NCI-H524 (cell line): Measurements from ENCODE around the gene SYT7.

Source experiments
- DNase-seq, 2 experiments: peaks; one replicate each; lab custom pipeline; 2025; lab: John Stamatoyannopoulos, UW

Gene SYT7

GRCh38 chr11:61553373-61554171 is 27.3 kb downstream of the SYT7 start:
- DNase-seq: peak; percentile 69 to 80

DNA sequence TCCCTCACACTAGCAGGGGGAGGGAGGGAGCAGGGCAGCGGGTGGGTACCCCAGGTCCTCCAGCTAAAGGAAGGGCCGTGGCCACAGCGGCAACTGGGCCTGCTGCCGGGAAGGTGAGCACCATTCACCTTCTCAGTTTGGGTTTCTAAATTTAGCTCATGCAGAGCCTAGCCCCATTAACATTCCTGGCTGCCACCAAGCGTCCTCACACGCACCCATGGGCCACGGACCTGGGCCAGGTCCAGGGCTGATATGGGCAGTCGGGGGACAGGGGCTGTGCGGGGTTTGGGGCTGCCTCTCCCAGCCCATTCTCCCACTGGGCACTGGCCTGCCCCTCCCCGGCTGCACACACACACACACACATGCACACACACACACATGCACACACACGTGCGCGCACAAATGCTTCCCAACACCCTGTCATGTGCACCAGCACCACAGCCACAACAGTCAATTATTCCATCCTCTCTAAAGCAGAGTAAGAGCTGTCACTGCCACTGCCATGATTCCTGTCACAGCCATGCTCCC is 28.7 kb downstream of the SYT7 start:
- DNase-seq: no peak

DNA sequence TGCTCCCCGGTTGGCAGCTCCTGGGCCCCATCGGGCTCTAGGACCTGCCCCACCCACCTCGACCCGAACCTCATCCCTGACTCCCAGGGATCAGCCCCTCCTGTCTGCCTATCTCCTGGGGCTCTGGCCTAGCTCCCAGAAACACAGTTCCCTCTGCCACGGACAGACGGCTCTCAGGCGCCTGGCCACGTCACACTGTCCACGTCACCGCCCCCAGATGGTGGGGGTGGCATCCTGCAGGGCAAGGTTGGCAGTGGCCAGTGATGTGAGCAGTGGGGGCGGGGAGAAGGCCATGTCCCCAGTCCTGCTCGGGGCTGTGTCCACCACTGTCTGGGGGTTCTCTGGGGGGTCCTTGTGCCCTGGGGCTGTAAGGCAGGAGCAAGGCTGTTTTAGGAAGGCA is 29.2 kb downstream of the SYT7 start:
- no peak for DNase-seq

DNA sequence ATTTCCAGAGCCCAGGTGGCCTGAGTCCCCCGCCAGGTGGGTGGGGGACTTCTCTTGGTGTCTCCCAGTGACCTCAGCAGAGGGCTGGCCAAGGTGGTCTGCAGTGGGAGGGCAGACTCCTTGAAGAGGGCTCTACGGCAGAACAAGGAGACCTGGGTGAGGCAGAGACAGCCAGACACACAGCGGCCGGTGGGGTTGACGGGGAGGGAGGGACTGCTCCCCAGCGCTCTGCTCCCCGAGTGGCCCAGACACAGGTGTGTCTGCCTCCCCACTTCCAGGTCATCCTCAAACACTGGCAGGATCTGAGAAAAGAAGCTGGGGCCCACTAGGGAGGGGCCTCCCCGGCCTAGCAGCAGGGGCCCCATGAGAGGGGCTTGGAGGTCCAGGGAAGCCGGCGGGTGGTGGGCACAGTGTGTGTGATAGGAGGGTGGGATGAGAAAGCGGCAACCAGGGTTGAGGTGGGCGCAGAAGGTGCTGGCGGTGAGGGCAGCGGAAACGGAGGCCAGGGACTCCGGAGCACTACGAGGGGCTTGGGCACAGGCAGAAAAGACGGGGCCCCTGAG is 30.1 kb downstream of the SYT7 start:
- no peak for DNase-seq

DNA sequence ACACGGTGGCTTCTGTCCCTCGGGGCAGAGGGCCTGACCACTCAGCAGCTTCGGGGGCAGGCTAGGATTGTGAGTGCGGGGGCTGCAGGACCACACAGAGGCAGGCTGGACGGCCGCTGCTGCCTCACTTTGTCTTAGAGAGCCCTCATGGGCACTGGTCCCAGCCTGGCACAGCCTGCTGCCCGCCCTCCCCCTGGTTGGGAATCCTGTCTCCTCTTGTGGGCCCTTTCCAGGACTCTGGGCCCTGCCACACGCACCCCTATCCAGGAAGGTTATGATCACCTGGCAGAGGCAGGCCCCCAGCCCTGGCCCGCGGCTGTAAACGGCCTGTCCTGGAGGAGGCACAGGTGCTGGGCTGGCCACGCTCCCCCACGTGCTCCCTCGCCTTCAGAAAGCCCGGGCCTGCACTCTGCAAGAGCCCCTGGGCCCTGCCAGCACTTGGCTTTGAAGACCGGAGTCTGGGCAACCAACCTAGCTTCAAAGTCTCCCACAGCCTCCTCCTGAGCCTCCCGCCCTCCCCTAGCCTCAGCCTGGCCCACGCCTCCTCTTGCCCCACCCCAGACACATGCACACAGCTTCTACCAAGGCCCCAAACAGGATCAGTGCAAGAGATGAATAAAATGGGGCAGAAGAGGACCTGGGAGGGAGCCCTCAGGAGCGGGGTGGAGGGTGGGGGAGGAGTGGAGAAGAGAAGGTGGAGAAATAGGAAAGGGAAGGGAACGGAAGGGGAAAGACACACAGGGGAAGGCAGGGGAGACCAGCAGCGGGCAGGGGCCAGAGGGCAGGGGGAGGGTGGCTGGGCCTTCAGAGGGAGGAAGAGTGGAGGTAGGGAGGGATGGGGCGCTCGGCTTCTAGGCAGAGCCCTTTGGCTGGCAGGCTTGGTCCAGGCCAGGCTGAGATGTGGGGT is 31.0 kb downstream of the SYT7 start:
- DNase-seq: no peak

- no peak for DNase-seq
Observed at GRCh38 chr11:61549177-61549576, 31.7 kb downstream of the SYT7 start.

DNA sequence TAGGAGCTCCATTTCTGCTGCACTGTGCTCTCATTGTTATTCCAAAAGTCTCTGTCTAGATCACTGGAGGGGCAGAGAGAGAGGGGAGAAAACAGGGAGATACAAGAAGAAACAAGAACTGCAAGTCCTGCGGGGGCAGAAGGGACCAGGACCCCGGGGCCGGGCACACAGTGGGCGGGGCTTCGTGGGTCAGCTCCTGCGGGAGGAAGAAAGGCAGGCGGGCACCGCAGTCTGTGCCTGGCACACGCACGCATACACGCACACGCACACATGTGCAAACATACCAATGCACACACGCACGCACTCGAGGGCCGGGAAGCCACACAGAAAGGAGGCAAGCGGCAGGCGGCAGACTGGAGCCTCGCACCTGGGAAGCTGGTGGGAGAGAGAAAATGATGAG is 33.6 kb downstream of the SYT7 start:
- no peak for DNase-seq

DNA sequence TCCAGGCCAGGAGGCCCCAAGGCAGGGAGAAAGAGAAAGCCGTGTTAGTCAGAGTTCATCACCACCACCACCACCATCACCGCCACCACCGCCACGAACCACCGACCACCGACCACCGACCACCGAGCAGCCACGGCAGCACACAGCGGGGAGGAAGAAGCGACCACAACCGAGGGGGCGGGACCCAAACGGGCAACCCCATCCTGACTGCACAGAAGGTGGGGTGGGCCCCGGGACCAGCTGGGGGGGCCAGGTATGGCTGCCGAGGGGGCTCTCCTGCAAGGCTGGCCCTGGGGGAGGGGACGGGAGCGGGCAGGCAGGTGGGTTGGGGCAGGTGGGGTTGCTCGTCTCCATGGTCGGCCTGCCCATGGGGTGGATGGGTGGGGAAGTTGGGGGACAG is 34.2 kb downstream of the SYT7 start:
- no peak for DNase-seq

DNA sequence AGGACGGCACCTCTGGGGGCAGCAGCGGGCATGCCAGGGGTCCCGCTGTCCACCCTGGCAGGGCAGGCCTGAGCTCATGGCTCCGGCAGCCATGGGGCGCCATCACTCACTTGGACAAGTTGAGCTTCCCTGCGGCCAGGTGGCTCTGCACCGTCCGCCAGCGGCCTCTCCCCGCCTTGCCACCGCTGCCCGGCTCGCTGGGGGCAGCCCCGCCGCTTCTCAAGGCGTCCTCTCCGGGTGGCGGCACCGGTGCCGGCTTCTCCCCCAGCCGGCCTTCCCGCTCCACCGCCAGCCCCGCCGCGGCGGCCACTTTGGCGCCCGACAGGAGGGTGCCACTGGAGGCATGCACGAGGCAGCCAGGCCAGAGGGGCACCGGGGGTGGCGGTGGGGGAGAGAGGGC is 35.0 kb downstream of the SYT7 start:
- no peak for DNase-seq

GRCh38 chr11:61545341-61545740 is 35.5 kb downstream of the SYT7 start:
- DNase-seq: no peak

- DNase-seq: no peak
Observed at GRCh38 chr11:61544466-61544865, 36.4 kb downstream of the SYT7 start.

DNA sequence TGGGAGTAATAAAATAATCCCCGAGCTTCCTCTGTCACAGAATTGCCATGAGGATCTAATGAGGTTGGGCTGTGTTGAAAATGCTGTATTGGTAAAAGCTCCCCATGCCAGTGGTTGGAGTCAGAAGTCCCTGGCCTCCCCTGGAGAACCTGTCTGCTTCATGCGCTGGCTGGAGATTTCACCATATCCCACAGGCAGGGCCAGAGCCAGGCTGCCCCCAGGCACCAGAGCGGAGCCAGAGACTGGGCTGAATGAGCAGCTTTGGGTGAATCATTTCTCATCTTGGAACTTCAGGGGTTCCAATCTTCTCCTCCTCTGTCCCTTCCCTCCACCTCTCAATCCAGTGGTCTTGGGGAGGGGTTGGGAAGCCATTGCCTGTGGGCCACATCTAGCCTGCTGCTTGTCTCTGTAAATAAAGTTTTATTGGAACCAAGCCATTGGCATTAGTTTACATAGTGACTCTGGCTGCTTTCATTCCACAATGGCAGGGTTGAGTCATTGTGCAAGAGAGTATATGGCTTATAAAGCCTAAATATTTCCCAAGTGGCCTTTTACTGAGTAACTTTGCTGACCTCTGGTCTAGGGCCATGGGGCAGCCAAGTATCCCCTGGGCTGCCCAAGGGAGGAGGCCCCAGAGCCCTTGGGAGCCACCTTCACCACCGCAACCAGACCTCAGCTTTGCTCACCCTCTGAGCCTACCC is 37.1 kb downstream of the SYT7 start:
- no peak for DNase-seq

GRCh38 chr11:61542705-61543104 is 38.2 kb downstream of the SYT7 start:
- DNase-seq: no peak

DNA sequence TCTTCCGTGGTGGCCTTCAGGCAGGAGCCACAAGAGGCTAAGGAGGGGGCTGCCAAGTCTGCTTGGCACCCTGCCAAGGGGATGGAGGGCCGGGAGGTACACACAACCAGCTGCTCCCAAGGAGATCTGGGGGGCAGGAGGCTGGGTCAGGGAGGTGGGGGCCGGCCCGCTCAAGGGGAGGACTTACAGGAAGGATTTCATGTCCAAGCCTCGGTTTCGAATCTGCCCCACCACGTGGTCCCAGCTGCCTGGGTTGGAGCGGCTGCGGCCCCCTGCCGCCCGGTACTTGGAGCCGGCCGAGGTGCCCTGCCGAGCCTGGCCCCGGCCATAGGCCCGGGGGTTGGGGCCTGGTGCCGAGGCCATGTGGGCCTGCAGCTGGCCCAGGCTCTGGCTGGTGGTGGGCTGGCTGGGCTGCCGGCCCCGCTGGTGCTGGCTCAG is 38.8 kb downstream of the SYT7 start:
- peak; percentile 46 to 60 for DNase-seq

- DNase-seq: peak; percentile 35 to 43
Observed at GRCh38 chr11:61541598-61541997, 39.3 kb downstream of the SYT7 start.

- no peak for DNase-seq
Observed at GRCh38 chr11:61540528-61540927, 40.3 kb downstream of the SYT7 start.

- no peak for DNase-seq
Observed at GRCh38 chr11:61539831-61540357, 41.0 kb downstream of the SYT7 start.

- DNase-seq: no peak
Observed at GRCh38 chr11:61539006-61539405, 41.9 kb downstream of the SYT7 start.

- peak in 1 of 2 experiments; percentile 33 for DNase-seq
Observed at GRCh38 chr11:61538636-61538961, 42.3 kb downstream of the SYT7 start.

- no peak for DNase-seq
Observed at GRCh38 chr11:61537326-61537725, 43.5 kb downstream of the SYT7 start.

- no peak for DNase-seq
Observed at GRCh38 chr11:61536676-61537270, 44.1 kb downstream of the SYT7 start.
